Measurements from ENCODE around the gene LRP1B.

DNA sequence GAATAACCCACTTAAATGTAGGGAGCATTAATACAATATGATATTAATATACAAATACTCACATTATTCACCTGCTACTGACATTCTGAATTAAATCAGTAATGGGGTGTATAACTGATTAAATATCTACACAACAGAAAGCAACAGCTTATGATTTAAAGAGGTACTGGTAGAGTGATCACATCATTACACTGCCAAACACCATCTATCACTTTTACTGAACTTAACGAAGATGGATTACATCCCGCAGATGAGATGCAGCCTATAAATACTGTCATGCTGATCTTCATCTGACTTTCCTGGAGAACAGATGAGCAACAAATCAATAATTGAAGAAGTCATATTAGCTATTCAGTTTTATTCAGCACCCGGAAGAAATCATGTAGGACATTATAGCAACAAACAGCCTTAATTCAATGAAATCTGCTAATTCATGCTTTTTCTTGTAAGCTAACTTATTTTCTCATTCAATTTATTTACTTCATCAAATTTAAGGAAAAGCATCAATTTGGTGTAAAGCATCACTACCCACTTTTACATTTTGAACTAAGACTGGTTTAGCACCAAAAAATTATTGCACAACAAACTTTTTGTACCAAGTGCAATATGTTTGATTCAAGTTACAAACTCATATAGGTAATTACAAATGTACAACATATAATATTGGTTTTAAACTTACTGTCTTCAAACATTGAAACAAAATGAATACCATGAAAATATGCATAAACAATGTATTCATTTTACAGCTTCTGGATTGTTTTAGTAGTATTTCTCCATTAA, 1509.0 kb downstream of the LRP1B start:
- TF ChIP-seq SUZ12 (IDR thresholded peaks at IDR 0.05; ENCODE audit: extremely low read depth, insufficient read depth, insufficient read length) = no peak
- no peak for TF ChIP-seq ZNF274 (IDR thresholded peaks at IDR 0.05; ENCODE audit: low read depth, low read length)

Measured in NT2/D1 (cell line).